Endothelial cell of umbilical vein (primary cell): ENCODE results near the gene POU3F1. TPM values are rescaled to one million over a fixed set of nuclear protein-coding genes. Genes with fewer than 3 reads are reported as not detected.
A peak's percentile ranks its signal among the peaks of the same experiment; 100 is the strongest.

Experiments
- BruUV-seq: library from RNA; stranded (reverse); fragments of 400-500 nt; replicated peaks from 2 replicates; lab custom pipeline; 2021; lab: Mats Ljungman, UMichigan
- CTCF ChIA-PET: fragments of 300-600, 350-600 bp; sonication (Branson Sonifier 250); formaldehyde crosslinking; loops from one replicate; lab custom pipeline; 2021; ENCODE audit warnings: antibody characterized with exemption, inconsistent platforms; lab: Charles Lee
- POLR2A ChIA-PET: fragments of 300-600, 350-600 bp; sonication (Branson Sonifier 250); formaldehyde crosslinking; loops from one replicate; lab custom pipeline; 2021; ENCODE audit warnings: antibody characterized with exemption, inconsistent platforms; lab: Charles Lee
- DNase-seq: peaks from one replicate; pipeline ENCODE4 v3.0.0-alpha.2; 2011; ENCODE audit warnings: low read depth, low spot score
- FAIRE-seq: peaks from 2 replicates; lab custom pipeline; 2011; peaks lifted over from hg19 to GRCh38; lab: Jason Lieb, UNC
- H2AFZ ChIP-seq: 2 replicates; pipeline ENCODE4 v1.6.0; 2012; ENCODE audit warnings: low read depth, low read length, control low read depth, inconsistent platforms
- H3K27ac ChIP-seq: 2 replicates; pipeline ENCODE4 v1.5.1; 2011; ENCODE audit warnings: low read depth, mild to moderate bottlenecking, control low read depth, low read length, moderate library complexity; ENCODE audit not compliant: insufficient read depth
- H3K27me3 ChIP-seq, 2 experiments: 2 replicates each; pipeline versions ENCODE4 v1.6.0 to v1.6.1; 2011; ENCODE audit warnings: low read length in 2 of 2, mixed read lengths in 1 of 2; ENCODE audit not compliant: control insufficient read depth in 2 of 2, insufficient read depth in 2 of 2
- H3K36me3 ChIP-seq, 2 experiments: 2 replicates in 1 of 2; 3 replicates in 1 of 2; pipeline ENCODE4 v1.5.1; 2011; ENCODE audit warnings: low read length in 2 of 2, mild to moderate bottlenecking in 1 of 2, moderate library complexity in 1 of 2; ENCODE audit not compliant: control insufficient read depth in 2 of 2, insufficient read depth in 2 of 2; ENCODE audit errors: extremely low read depth in 1 of 2
- H3K4me1 ChIP-seq: 3 replicates; pipeline ENCODE4 v1.5.1; 2011; ENCODE audit warnings: mild to moderate bottlenecking, low read length; ENCODE audit not compliant: control insufficient read depth, insufficient read depth; ENCODE audit errors: extremely low read depth
- H3K4me2 ChIP-seq: 2 replicates; pipeline ENCODE4 v1.6.1; 2011; ENCODE audit warnings: low read length, control low read depth, mixed read lengths; ENCODE audit not compliant: insufficient read depth
- H3K4me3 ChIP-seq, 3 experiments: fragments of 200-600 bp in 1 of 3; sonication (generic), shearing (Covaris generic) in 1 of 3; replicated peaks in 1 of 3; 2 replicates each; pipeline ENCODE4 v1.5.1; 2011 to 2016; ENCODE audit warnings: control low read depth in 3 of 3, low read length in 3 of 3, mild to moderate bottlenecking in 2 of 3, inconsistent platforms in 1 of 3, low read depth in 1 of 3, moderate library complexity in 1 of 3; ENCODE audit not compliant: insufficient read depth in 1 of 3
- H3K79me2 ChIP-seq: 2 replicates; pipeline ENCODE4 v1.6.0; 2012; ENCODE audit warnings: low read length, inconsistent platforms; ENCODE audit not compliant: control insufficient read depth, insufficient read depth
- H3K9ac ChIP-seq: replicated peaks from 2 replicates; pipeline ENCODE3; 2011; ENCODE audit warnings: low read length, control low read depth; ENCODE audit not compliant: insufficient read depth; ENCODE audit errors: extremely low read depth
- H3K9me1 ChIP-seq: replicated peaks from 3 replicates; pipeline ENCODE4 v1.6.0; 2011; ENCODE audit warnings: mild to moderate bottlenecking, low read length; ENCODE audit not compliant: control insufficient read depth, insufficient read depth; ENCODE audit errors: extremely low read depth
- H3K9me3 ChIP-seq: replicated peaks from 2 replicates; pipeline ENCODE4 v1.5.1; 2012; ENCODE audit warnings: low read length, inconsistent platforms; ENCODE audit not compliant: control insufficient read depth, insufficient read depth
- H4K20me1 ChIP-seq: replicated peaks from 2 replicates; pipeline ENCODE3; 2011; ENCODE audit warnings: mild to moderate bottlenecking, low read length; ENCODE audit not compliant: control insufficient read depth, insufficient read depth; ENCODE audit errors: extremely low read depth
- EZH2 ChIP-seq: IDR thresholded peaks from 2 replicates; pipeline ENCODE4 v1.6.1; 2012; ENCODE audit warnings: borderline replicate concordance, low read depth, mild to moderate bottlenecking, moderate library complexity, low read length, inconsistent platforms; ENCODE audit not compliant: severe bottlenecking
- FOS ChIP-seq: IDR thresholded peaks from 2 replicates; pipeline ENCODE4 v1.6.1; 2011; ENCODE audit warnings: mild to moderate bottlenecking, low read length, moderate library complexity, borderline replicate concordance; ENCODE audit not compliant: insufficient read depth
- GATA2 ChIP-seq: IDR thresholded peaks from 2 replicates; pipeline ENCODE4 v1.7.0; 2011; ENCODE audit warnings: low read depth, mild to moderate bottlenecking, moderate library complexity, mixed read lengths, low read length; ENCODE audit not compliant: insufficient read length, insufficient read depth
- JUN ChIP-seq: IDR thresholded peaks from 2 replicates; pipeline ENCODE4 v1.6.1; 2011; ENCODE audit warnings: borderline replicate concordance, low read depth; ENCODE audit not compliant: insufficient read length, insufficient read depth
- MYC ChIP-seq: IDR thresholded peaks from one replicate; pipeline ENCODE4 v1.6.1; 2011; ENCODE audit warnings: mild to moderate bottlenecking, low read depth, low read length
- POLR2A ChIP-seq: IDR thresholded peaks from 2 replicates; pipeline ENCODE4 v1.6.1; 2012; ENCODE audit warnings: low read depth, mild to moderate bottlenecking, control low read depth, low read length
- POLR2AphosphoS5 ChIP-seq: IDR thresholded peaks from 2 replicates; pipeline ENCODE4 v1.6.1; 2012; ENCODE audit warnings: low read depth, mild to moderate bottlenecking, control low read depth, low read length, moderate library complexity; ENCODE audit not compliant: insufficient read depth
- dilution Hi-C: fragments of 300-500 bp; cut with MboI; formaldehyde crosslinking; loops from one replicate; pipeline ENCODE4 v1.15.0; 2019; ENCODE audit warnings: low sequenced_read_pairs; ENCODE audit not compliant: extremely low pct_ligation_motif_present
- intact Hi-C: fragments of 100-400 bp; cut with micrococcal nuclease; formaldehyde crosslinking; loops from one replicate; pipeline ENCODE4 v1.10.0; 2022
- polyA plus RNA-seq, 4 experiments: library from polyadenylated mRNA; depleted of rRNA in 3 of 4; stranded (reverse) in 3 of 4; unstranded in 1 of 4; fragments of >200 nt; gene quantifications; 2 replicates each; pipeline versions ENCODE4 v1.2.1 to v1.2.3, GENCODE V29; 2011 to 2012; ENCODE audit warnings: missing spikeins in 1 of 4
- total RNA-seq: library from RNA; stranded (reverse); gene quantifications from 2 replicates; pipeline ENCODE4 v1.2.3, GENCODE V29; 2021
- TF ChIP-seq, protein P1 (sequence below), 2 donors: IDR thresholded peaks; 1 replicate in 1 of 2; 2 replicates in 1 of 2; pipeline ENCODE4 v1.5.1; 2011; ENCODE audit warnings: low read length in 2 of 2, mild to moderate bottlenecking in 2 of 2, moderate library complexity in 2 of 2, control low read depth in 1 of 2, inconsistent platforms in 1 of 2, low read depth in 1 of 2; ENCODE audit not compliant: insufficient read depth in 1 of 2; ENCODE audit errors: extremely low read depth in 1 of 2
- TF ChIP-seq, protein P2 (sequence below): IDR thresholded peaks from 2 replicates; pipeline ENCODE4 v1.6.1; 2011; ENCODE audit not compliant: insufficient read depth, insufficient read length

POU3F1 gene
- total and polyA plus RNA-seq, 2 donors (not counting 3 experiments of a cell fraction or from before 2014, with no cell fraction given), result not detected

DNA sequence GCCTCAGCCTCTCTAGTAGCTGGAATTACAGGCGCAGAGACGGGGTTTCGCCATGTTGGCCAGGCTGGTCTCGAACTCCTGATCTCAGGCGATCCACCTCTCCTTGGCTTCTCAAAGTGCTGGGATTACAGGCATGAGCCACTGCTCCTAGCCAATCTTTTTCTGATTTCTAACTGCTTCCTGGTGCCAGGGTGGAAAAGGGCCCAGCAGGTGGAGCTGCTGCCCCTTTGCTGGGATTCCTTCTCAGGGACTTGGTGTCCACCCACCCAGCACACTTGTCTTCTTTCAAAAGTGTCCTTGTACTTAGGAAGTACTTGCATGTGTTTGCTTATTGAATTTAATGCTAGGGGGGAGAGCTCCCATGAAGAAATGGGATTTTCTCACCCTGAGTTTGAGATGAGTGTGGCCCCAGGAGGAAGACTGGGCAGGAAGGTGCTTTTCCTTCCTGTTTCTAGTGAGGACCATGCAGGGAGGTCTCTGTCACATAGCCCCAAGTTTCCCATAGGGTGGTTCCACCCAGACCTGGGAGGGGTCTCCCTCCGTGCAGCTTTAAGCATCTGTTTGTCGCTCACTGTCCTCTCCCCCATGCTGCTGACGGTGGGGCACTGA lies 19.9 kb downstream of the POU3F1 start:
- peaks cover 6 to 19% of the 10 kb centered on the region in 2 experiments for H3K36me3 ChIP-seq
- no TSS peak for BruUV-seq
- no peaks in the 10 kb centered on the region for H3K27me3 ChIP-seq
- H3K4me3 ChIP-seq, result no peak overlapping the region
- H2AFZ ChIP-seq, result no peak overlapping the region
- H3K4me2 ChIP-seq, result no peak overlapping the region
- FAIRE-seq (peak; percentile 86), DNase-seq (peak; percentile 63)
- no peak overlapping the region for H3K27ac ChIP-seq
- no peak for TF ChIP-seq FOS
- TF ChIP-seq, protein P1, sequence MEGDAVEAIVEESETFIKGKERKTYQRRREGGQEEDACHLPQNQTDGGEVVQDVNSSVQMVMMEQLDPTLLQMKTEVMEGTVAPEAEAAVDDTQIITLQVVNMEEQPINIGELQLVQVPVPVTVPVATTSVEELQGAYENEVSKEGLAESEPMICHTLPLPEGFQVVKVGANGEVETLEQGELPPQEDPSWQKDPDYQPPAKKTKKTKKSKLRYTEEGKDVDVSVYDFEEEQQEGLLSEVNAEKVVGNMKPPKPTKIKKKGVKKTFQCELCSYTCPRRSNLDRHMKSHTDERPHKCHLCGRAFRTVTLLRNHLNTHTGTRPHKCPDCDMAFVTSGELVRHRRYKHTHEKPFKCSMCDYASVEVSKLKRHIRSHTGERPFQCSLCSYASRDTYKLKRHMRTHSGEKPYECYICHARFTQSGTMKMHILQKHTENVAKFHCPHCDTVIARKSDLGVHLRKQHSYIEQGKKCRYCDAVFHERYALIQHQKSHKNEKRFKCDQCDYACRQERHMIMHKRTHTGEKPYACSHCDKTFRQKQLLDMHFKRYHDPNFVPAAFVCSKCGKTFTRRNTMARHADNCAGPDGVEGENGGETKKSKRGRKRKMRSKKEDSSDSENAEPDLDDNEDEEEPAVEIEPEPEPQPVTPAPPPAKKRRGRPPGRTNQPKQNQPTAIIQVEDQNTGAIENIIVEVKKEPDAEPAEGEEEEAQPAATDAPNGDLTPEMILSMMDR (IDR thresholded peaks at IDR 0.05; ENCODE audit: extremely low read depth in 1 of 2, insufficient read depth in 1 of 2, low read depth in 1 of 2, low read length in 2 of 2), result peak; percentile 62 to 78
- peaks cover 40% of the 10 kb centered on the region for H3K4me1 ChIP-seq
- CTCF ChIA-PET, result interaction anchor here (0.6 to 7.4 kb wide), 9 partner anchors 11 to 808 kb away, joined by 3 to 66 read pairs (median 4); partner anchors contain the start of genes MTF1 and POU3F1
- H3K9me3 ChIP-seq, result no peaks in the 10 kb centered on the region
- intact Hi-C loops (loop anchor here (1.0 to 10.0 kb wide), 6 partner anchors 46 to 809 kb away; no protein-coding TSS in a partner anchor), dilution Hi-C loops (no loop called here)
- H3K9ac ChIP-seq, result no peak overlapping the region
- H4K20me1 ChIP-seq, result no peaks in the 10 kb centered on the region
- POLR2A ChIA-PET, result interaction anchor here (0.6 kb wide), 1 partner anchor 837 kb away, joined by 3 read pairs; no protein-coding TSS in a partner anchor
- H3K9me1 ChIP-seq, result no peaks in the 10 kb centered on the region
- H3K79me2 ChIP-seq, result no peaks in the 10 kb centered on the region

DNA sequence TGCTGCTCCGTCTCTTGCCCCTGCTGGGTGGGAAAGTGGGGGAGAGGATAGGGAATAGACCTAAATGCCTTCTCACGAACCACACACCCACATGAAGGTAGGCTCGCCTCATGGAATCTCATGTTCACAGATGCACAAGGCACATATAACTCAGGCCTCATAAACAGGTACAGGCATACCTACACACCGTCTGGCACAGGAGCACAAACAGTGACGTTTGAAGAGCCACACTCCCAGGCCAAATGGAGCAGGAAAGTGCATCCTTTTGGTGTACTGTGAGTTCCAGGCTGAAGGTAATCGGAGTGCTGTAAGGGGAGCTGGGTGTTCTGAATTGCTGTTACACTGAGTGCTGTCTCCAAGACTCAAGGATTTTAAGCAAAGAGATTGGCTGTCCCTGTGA lies 20.9 kb downstream of the POU3F1 start:
- H3K27me3 ChIP-seq, result no peaks in the 10 kb centered on the region
- intact Hi-C loops (loop anchor here (1.0 to 10.0 kb wide), 6 partner anchors 47 to 810 kb away; no protein-coding TSS in a partner anchor), dilution Hi-C loops (no loop called here)
- TF ChIP-seq MYC, result no peak
- TF ChIP-seq, protein P2, sequence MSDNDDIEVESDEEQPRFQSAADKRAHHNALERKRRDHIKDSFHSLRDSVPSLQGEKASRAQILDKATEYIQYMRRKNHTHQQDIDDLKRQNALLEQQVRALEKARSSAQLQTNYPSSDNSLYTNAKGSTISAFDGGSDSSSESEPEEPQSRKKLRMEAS, result no peak
- TF ChIP-seq, protein P1 (IDR thresholded peaks at IDR 0.05; ENCODE audit: extremely low read depth in 1 of 2, insufficient read depth in 1 of 2, low read depth in 1 of 2, low read length in 2 of 2), result no peak
- no peak for TF ChIP-seq GATA2
- no peak for TF ChIP-seq EZH2
- no peak for TF ChIP-seq POLR2A
- TF ChIP-seq FOS, result no peak
- TF ChIP-seq JUN, result no peak
- no peak for TF ChIP-seq POLR2AphosphoS5
- POLR2A ChIA-PET, result no interaction called here
- BruUV-seq, result no TSS peak
- H4K20me1 ChIP-seq, result no peaks in the 10 kb centered on the region
- H3K79me2 ChIP-seq, result peaks cover under 1% of the 10 kb centered on the region
- FAIRE-seq (no peak), DNase-seq (no peak)
- no peak overlapping the region for H3K27ac ChIP-seq
- H3K9ac ChIP-seq, result no peak overlapping the region
- no peaks in the 10 kb centered on the region for H3K9me3 ChIP-seq
- no peaks in the 10 kb centered on the region for H3K9me1 ChIP-seq
- CTCF ChIA-PET, result interaction anchor here (0.6 to 7.4 kb wide), 8 partner anchors 10 to 809 kb away, joined by 3 to 66 read pairs (median 4); partner anchors contain the start of gene MTF1
- no peak overlapping the region for H2AFZ ChIP-seq
- no peak overlapping the region for H3K4me2 ChIP-seq
- no peak overlapping the region for H3K4me3 ChIP-seq
- peaks cover 9 to 19% of the 10 kb centered on the region in 2 experiments for H3K36me3 ChIP-seq
- H3K4me1 ChIP-seq, result peaks cover 37% of the 10 kb centered on the region
